HG02981 (cell line): ENCODE measurements around the gene PTPN4.

Experiments
- ATAC-seq: cut with Tn5 transposase; IDR thresholded peaks from one replicate; pipeline ENCODE4 v1.9.1; 2021; ENCODE audit warnings: mild to moderate bottlenecking, moderate library complexity; ENCODE audit not compliant: unreplicated experiment

Gene PTPN4

GRCh38 chr2:119760237-119760955 is 674 bp downstream of the PTPN4 start:
- peak; percentile 17 for ATAC-seq

DNA sequence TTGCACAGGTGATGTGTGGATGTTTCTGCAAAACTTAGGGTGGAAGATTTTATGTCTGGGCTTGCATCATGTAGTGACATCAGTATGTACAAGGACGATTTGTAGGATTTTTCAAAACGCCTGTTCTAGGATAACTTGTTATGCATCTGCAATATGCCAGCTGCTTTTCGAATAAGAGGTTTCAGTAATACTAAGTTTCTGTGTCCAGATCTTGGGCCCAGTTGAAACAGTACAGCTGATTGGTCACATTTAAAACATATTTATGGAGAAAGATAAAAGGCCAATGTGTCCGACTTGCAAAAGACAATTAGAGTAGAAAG is 1.2 kb downstream of the PTPN4 start:
- ATAC-seq: no peak

DNA sequence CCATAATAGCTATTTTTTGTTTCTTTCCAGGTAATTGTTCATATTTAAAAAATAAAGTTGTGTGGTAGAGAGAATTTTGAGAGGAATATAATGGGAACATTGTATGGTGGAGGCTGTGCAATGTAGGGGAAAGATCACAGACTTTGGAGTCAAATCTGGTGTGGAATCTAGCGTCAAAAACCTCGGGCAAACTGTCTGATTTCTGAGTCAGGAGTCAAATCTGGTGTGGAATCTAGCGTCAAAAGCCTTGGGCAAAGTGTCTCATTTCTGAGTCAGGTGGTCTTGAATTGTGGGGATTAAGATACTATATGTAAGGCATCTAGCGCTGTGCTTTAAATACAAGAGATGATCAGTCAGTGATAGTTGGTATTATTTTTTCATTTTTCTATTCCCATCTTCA is 5.1 kb downstream of the PTPN4 start:
- ATAC-seq: no peak

DNA sequence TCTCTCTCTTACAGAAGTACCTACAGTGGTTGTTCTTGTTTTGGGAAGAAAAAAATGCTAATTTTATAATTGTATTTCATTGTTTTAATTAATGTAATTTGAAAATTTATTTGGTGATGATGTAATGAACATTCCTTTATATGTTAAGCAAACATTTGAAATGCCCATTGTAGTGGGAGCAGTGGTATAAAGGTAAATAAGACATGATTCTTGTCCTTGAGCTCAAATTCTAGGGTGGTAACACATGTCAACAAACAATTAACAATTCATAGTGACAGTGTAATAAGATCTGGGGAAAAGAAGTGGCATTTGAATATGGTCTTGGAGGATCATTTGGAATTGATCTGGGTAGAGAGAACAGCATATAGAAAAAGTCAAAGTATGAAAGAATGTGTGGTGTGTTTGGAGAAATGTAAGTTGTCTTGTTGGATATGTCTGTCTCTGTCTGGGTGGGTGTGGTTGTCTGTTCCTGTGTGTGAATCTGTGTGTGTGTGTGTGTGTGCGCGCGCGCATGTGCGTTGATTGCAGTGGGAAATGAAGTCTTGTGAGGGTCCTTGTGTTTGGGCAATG is 5.8 kb downstream of the PTPN4 start:
- no peak for ATAC-seq

- no peak for ATAC-seq
Measured at GRCh38 chr2:119766944-119767343, 7.2 kb downstream of the PTPN4 start.

GRCh38 chr2:119768742-119769141 is 9.0 kb downstream of the PTPN4 start:
- ATAC-seq: no peak

DNA sequence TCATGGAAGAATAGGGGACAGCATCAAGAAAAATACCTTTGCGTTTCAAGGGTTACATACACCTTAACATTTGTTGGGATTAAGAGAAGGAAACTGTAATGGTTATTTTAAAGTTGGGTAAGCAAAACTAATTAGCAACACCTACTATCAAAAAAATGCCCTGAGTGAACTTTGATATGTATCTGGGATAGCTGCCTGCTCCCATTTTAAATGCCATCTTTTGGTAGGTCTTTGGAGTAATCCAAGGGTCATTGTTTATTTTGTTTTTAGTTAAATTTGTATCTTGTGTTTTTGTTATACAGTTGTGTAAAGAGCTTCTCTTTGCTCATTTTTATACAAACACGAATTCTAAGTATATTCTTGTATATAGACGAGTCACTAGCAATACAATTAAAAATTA is 9.9 kb downstream of the PTPN4 start:
- no peak for ATAC-seq

DNA sequence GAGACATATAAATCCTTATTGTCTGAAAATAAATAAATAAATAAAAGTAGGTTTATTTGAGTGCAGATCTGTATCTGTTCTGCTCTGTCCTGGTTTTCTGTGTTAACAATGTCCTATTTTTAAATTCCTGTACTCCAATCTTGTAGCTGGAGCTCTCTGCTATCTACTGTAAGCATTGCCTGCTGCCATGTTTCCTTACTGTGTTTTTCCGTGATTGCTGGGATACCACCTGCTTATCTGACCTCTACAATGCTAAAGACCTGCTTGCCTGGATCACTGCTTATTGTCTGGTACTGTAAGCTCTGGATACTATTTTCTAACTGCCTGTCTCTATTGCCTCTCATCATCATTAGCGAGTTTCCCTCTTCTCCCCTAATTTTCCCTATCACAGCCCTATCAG is 11.6 kb downstream of the PTPN4 start:
- no peak for ATAC-seq

GRCh38 chr2:119772128-119772527 is 12.4 kb downstream of the PTPN4 start:
- no peak for ATAC-seq

- no peak for ATAC-seq
Measured at GRCh38 chr2:119772767-119773166, 13.0 kb downstream of the PTPN4 start.

DNA sequence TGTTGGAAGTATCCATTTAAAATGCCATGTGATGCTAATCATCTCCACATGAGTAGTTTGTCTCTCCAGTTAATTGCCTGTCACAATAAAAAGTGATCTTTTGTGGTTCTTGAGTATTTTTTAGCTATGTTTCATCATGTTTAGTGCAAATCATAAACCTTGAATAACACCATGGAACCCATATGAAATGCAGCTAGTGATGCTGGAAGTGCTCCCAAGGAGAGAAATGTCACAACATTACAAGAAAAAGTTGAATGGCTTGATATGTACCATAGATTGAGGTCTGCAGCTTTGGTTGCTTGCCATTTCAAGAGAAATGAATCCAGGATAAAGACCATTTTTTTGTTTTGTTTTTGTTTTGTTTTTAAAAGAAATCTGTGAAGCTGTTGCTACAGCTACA is 14.3 kb downstream of the PTPN4 start:
- no peak for ATAC-seq

- ATAC-seq: no peak
Measured at GRCh38 chr2:119775102-119775501, 15.4 kb downstream of the PTPN4 start.

DNA sequence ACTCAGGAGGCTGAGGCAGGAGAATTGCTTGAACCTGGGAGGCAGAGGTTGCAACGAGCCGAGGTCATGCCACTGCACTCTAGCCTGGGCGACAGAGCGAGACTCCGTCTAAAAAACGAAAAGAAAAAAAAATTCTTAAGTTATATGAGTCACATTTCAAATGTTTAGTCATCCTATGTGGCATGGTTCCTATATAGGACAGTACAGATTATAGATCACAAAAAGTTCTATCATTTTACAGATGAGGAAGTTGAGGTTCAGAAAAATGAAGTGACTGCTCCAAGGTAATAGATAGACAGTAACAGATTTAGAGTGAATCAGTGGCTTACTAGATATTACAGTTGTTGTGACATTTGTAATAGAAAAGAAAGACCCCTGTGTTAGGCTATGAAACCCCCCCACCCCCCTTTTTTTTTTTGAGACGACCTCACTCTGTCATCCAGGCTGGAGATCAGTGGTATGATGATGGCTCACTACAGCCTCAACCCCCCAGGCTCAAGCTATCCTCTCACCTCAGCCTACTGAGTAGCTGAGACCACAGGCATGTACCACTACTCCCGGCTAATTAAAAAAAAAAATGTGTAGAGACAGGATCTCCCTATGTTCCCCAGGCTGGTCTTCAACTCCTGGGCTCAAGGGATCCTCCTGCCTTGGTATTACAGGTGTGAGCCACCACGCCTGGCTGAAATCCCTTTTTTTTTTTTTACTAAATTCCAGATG is 22.7 kb downstream of the PTPN4 start:
- ATAC-seq: no peak

DNA sequence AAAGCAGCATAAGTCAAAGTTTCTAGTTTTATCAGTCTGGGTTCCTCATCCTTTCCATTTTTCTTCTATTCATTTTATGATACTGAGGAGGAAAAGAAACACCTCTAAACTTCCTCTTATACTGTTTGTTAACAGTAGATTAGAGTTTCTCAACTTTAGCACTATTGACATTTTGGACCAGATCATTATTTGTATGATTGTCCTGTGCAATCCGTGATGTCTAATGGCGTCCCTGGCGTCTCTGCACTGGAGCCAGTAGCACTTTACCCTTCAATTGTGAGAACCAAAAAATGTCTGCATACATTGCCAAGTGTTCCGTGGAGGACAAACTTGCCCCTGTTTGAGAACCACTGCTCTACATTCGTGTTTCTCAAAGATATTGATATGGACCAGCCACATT is 25.2 kb downstream of the PTPN4 start:
- no peak for ATAC-seq

GRCh38 chr2:119786295-119786694 is 26.6 kb downstream of the PTPN4 start:
- no peak for ATAC-seq

DNA sequence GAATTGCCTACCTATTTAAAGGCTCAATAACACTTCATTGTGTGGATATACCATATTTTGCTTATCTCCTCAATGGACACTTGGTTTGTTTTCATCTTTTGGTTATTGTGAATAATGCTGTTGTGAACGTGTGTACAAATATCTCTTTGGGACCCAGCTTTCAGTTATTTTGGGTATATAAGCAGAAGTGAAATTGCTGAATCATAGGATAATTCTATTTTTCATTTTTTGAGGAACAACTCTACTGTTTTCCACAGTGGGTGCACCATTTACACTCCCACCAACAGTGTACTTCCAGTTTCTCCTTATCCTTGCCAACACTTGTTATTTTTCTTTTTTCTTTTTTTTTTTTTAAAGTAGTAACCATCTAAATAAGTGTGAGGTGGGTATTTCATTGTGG is 29.0 kb downstream of the PTPN4 start:
- no peak for ATAC-seq

- ATAC-seq: no peak
Measured at GRCh38 chr2:119790466-119790865, 30.7 kb downstream of the PTPN4 start.

DNA sequence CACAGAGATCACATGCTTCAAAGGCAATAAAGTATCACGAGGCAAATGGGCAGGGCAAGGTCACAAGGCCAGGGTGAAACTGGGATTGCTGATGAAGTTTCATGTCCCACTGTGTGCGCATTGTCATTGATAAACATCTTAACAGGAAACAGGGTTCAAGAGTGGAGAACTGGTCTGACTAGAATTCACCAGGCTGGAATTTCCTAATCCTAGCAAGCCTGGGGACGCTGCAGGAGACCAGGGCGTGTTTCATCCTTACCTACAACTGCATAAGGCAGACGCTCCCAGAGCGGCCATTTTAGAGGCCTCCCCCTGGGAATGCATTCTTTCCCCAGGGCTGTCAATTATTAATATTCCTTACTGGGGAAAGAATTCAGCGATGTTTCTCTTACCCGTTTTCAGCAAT is 33.2 kb downstream of the PTPN4 start:
- no peak for ATAC-seq

DNA sequence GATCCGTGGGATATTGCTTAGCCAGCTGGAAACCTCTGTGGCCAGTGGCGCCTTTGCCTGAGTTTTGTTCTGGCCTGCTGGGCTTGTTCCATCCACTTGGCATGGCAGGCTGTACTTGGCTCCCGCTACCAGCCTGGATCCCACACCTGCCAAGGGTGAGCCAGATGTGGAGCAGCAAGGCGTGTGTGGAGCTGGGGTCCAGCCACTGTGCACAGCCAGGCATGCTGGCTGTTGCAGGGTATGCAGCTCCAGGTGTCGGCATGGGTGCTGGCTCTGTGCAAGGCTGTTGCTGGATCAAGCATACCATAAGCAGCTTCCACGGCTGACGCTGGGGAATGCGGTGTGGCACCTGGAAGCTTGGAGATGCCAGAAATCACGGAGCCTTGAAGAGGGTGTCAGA is 34.5 kb downstream of the PTPN4 start:
- ATAC-seq: no peak

GRCh38 chr2:119795309-119796303 is 35.9 kb downstream of the PTPN4 start:
- no peak for ATAC-seq

- no peak for ATAC-seq
Measured at GRCh38 chr2:119800376-119800902, 40.7 kb downstream of the PTPN4 start.
